Natural killer cell treated with Interleukin-12 subunit alpha and Interleukin-12 subunit beta and Interleukin-15 and Interleukin-18, amount 100 ng/mL, for 72 hours (primary cell): Measurements from ENCODE around the gene MYRIP. TPM values are rescaled to one million over a fixed set of nuclear protein-coding genes. Genes with fewer than 3 reads are reported as not detected.

Experiments used
- ATAC-seq, 2 donors: fragments of 150-1000 bp; cut with Tn5 transposase in 1 of 2; sonication (Bioruptor Pico), chemical (Tn5 transposase) in 1 of 2; 2 replicates each; pipeline ENCODE4 v1.10.0; 2021
- DNase-seq: peaks from one replicate; pipeline ENCODE4 v3.0.0; 2022; ENCODE audit warnings: low spot score
- H3K27ac Mint-ChIP-seq, 2 donors: 1 replicate in 1 of 2; 2 replicates in 1 of 2; pipeline ENCODE4 v1.8.0; 2022; ENCODE audit warnings: mixed read lengths in 2 of 2, mild to moderate bottlenecking in 1 of 2, moderate library complexity in 1 of 2
- H3K27me3 Mint-ChIP-seq, 2 donors: 1 replicate in 1 of 2; 2 replicates in 1 of 2; pipeline ENCODE4 v1.8.0; 2022; ENCODE audit warnings: mixed read lengths in 2 of 2
- H3K36me3 Mint-ChIP-seq: one replicate; pipeline ENCODE4 v1.8.0; 2022; ENCODE audit warnings: mixed read lengths
- H3K4me1 Mint-ChIP-seq, 2 donors: 1 replicate in 1 of 2; 2 replicates in 1 of 2; pipeline ENCODE4 v1.8.0; 2022; ENCODE audit warnings: low read depth in 2 of 2, mixed read lengths in 2 of 2, mild to moderate bottlenecking in 1 of 2
- H3K4me3 Mint-ChIP-seq: one replicate; pipeline ENCODE4 v1.8.0; 2022; ENCODE audit warnings: mixed read lengths
- H3K9me3 Mint-ChIP-seq: 2 replicates; pipeline ENCODE4 v1.8.0; 2022; ENCODE audit warnings: mixed read lengths
- total RNA-seq, 2 donors: library from RNA; stranded (reverse); gene quantifications; one replicate each; pipeline ENCODE4 v1.2.3, GENCODE V29; 2022

The MYRIP gene
- total RNA-seq, 2 donors from 2014 or later: not detected

DNA sequence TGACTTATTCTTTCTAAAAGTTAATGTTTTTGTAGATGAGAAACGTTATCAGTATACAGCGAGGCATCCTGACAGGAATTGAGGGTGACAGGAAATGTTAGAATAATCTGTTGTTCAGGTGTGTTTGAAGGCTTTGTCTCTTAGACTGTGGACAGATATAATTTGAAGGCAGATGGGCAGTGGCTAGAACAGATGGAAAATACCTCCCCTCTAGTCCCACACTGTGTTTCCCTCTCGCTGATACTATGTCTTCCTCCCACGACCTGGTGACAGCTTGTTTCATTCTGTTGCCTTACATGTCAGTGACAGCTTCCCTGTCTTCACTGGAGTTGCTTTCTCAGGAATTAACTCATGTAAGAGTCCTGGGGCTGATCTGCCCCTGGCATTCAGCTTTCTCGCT lies 125.3 kb downstream of the MYRIP start:
- no peak for ATAC-seq
- H3K4me3 Mint-ChIP-seq: no peak overlapping the region
- DNase-seq: no peak
- H3K9me3 Mint-ChIP-seq: no peaks in the 10 kb centered on the region
- no peaks in the 10 kb centered on the region for H3K27me3 Mint-ChIP-seq
- no peaks in the 10 kb centered on the region for H3K4me1 Mint-ChIP-seq
- H3K27ac Mint-ChIP-seq: no peak overlapping the region
- no peaks in the 10 kb centered on the region for H3K36me3 Mint-ChIP-seq

DNA sequence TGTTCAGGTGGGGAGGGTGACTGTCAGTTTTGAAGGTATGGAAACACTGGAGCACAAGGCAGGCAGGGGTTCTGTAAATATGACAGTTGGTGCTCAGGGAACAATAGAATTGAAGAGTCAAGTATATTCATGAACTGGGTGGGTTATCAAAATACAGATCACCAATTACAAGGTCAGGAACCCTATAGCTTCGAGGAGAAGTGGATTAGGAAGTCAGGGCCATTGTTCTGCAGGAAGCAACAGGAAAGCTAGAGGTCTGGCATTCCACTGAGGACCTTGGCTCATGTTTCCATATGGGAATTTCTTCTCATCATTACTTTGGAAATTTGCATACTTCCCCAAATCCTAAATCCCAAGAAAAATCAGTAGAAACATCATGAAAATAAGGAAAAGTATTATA lies 125.9 kb downstream of the MYRIP start:
- DNase-seq (no peak), ATAC-seq (no peak)
- Mint-ChIP-seq H3K4me3 (no peak overlapping the region), H3K4me1 (no peaks in the 10 kb centered on the region), H3K36me3 (no peaks in the 10 kb centered on the region), H3K27ac (no peak overlapping the region), H3K9me3 (no peaks in the 10 kb centered on the region), H3K27me3 (no peaks in the 10 kb centered on the region)

DNA sequence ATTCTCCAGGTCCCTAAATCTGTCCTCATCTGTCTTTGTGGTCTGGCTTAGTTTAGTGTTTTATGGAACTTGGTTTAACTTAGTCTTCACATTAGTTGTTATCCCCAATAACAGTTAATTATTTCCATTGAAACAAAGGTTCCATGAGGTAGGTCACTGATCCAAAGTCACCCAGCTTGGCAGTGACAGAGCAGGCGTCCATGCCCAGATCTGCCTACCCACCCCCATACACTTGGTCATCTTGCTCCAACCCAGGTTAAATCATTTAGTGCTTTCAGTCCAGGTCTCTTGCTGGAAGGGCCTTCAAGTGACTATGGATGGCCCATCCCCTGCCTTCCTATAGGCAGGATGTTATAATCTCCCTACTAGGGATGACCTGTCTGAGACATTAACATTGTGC lies 127.4 kb downstream of the MYRIP start:
- no peaks in the 10 kb centered on the region for H3K4me1 Mint-ChIP-seq
- no peak overlapping the region for H3K27ac Mint-ChIP-seq
- no peak overlapping the region for H3K4me3 Mint-ChIP-seq
- ATAC-seq (no peak), DNase-seq (no peak)
- no peaks in the 10 kb centered on the region for H3K36me3 Mint-ChIP-seq
- H3K9me3 Mint-ChIP-seq: no peaks in the 10 kb centered on the region
- no peaks in the 10 kb centered on the region for H3K27me3 Mint-ChIP-seq

DNA sequence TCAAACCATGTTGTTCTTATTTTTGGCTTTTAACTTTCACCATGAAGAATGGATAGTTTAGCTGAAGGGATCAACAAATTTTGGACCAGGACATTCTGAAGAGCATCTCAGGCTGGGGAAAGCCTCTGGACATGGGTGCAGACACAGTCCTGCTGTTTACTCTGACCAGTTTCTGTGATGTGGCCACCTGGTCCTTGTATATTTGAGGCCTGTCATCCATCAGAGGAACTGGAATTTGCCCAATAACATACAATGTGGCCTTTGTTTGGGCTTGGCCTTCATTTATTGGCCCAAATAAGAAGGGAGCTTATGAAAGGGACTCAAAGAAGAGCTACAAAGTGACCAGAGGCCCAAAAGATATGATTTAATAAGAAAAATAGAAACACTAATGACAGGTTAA lies 127.9 kb downstream of the MYRIP start:
- H3K9me3 Mint-ChIP-seq: no peaks in the 10 kb centered on the region
- ATAC-seq: no peak
- H3K27ac Mint-ChIP-seq: no peak overlapping the region

DNA sequence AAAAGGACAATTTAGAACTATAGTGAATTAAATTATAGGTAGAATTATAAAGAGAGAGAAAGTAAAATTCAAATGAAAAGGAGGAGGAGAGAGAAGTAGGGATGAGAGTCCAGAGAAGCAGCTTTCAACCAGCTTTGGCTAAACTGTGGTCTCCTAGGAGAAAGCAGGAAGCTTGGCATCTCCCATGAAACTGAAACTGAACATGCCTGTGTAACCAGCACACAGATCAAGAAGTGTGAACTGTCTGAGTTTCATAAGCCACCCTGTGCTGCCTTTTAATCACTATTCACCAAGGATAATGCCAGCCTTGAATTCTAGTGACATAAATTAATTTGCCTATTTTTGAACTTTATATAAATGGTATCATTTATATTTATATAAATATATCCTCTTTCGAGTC lies 128.5 kb downstream of the MYRIP start:
- no peak for DNase-seq
- no peak for ATAC-seq
- H3K4me3 Mint-ChIP-seq: no peak overlapping the region
- no peaks in the 10 kb centered on the region for H3K27me3 Mint-ChIP-seq
- no peaks in the 10 kb centered on the region for H3K9me3 Mint-ChIP-seq
- H3K27ac Mint-ChIP-seq: no peak overlapping the region
- no peaks in the 10 kb centered on the region for H3K36me3 Mint-ChIP-seq
- no peaks in the 10 kb centered on the region for H3K4me1 Mint-ChIP-seq

More for the DNA sequence above, 127.9 kb downstream of the MYRIP start:
- no peaks in the 10 kb centered on the region for H3K4me1 Mint-ChIP-seq
- H3K27me3 Mint-ChIP-seq: no peaks in the 10 kb centered on the region
- H3K4me3 Mint-ChIP-seq: no peak overlapping the region
- no peak for DNase-seq
- H3K36me3 Mint-ChIP-seq: no peaks in the 10 kb centered on the region

DNA sequence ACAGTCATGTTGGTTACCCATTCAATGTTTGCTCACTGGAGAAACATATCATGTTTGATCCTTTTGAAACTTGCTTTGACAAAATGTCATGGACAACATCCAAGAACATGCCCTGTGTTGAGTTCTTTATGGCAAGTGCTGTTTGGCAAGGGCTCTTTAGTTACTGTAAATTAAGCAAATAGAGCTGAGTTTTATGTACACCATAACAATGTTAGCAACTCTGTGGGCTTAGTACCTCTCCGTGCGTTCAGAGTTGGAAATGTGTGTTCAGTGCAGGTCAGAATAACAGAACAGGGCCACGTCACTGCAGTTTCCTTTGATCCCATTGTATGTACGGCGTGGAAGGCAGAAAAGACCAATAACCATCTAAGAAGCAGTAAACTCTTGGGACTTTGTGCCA lies 132.5 kb downstream of the MYRIP start:
- DNase-seq (no peak), ATAC-seq (no peak)
- H3K27ac Mint-ChIP-seq: no peak overlapping the region
- H3K36me3 Mint-ChIP-seq: no peaks in the 10 kb centered on the region
- peaks cover 3 to 20% of the 10 kb centered on the region in 2 donors for H3K27me3 Mint-ChIP-seq
- no peaks in the 10 kb centered on the region for H3K9me3 Mint-ChIP-seq
- H3K4me1 Mint-ChIP-seq: no peaks in the 10 kb centered on the region
- no peak overlapping the region for H3K4me3 Mint-ChIP-seq

DNA sequence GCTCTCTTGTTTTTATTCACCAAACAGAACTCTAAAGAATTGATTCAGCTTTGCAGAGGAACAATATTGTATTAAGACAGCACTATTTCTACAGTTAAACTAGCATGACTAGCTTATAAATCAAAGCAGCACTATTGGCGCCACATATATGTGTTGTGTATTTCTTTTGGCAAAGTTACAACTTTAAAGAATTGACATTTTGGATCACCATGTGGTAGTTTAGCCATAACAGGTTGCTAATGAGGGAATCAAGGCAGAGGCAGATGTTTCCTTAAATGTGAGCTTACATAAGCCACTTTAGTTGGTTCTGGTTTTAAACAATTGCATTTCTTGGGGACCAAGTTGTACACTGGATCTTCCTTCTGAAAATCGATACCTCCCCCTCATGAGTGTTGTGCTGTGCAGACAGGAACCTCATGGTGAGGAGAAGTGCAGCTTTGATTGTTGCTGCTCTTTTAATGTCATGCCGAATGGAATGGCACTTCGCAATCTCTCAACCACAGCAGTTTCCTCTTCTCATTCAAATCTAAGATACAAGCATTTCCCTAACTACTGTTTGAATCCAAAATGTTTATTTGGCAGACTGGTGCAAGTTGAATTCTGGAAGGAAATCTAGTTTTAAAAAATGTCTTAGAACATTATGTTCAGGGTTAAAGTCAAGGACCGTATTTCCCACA lies 151.2 kb downstream of the MYRIP start:
- H3K36me3 Mint-ChIP-seq: peaks cover 5% of the 10 kb centered on the region
- DNase-seq: no peak
- peaks cover 7% of the 10 kb centered on the region for H3K9me3 Mint-ChIP-seq
- no peak overlapping the region for H3K27ac Mint-ChIP-seq
- H3K4me1 Mint-ChIP-seq: no peaks in the 10 kb centered on the region
- H3K4me3 Mint-ChIP-seq: no peak overlapping the region
- peaks cover 7 to 8% of the 10 kb centered on the region in 2 donors for H3K27me3 Mint-ChIP-seq
- no peak for ATAC-seq

DNA sequence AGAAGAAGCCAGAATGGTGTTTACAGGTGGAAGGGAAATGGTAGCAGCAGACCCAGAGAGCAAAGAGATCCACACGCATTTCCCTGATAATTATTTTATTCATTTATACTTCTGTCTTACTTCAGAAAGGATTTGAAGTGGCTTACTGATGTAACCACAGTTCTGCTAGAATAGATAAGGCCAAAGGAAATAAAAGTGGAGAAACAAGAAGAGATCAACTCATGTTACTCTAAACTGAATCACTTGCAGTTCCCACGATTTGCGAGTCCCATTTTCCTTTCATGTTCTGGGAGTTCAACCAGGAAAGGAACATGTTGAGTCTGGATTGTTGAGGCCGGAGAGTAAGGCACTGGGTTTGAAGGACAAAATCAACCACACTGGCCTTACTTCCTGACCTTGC lies 151.8 kb downstream of the MYRIP start:
- Mint-ChIP-seq H3K27me3 (peaks cover 4 to 5% of the 10 kb centered on the region in 2 donors), H3K4me3 (no peak overlapping the region), H3K27ac (no peak overlapping the region), H3K4me1 (no peaks in the 10 kb centered on the region), H3K36me3 (peaks cover 4% of the 10 kb centered on the region), H3K9me3 (peaks cover 4% of the 10 kb centered on the region)
- ATAC-seq (no peak), DNase-seq (no peak)

DNA sequence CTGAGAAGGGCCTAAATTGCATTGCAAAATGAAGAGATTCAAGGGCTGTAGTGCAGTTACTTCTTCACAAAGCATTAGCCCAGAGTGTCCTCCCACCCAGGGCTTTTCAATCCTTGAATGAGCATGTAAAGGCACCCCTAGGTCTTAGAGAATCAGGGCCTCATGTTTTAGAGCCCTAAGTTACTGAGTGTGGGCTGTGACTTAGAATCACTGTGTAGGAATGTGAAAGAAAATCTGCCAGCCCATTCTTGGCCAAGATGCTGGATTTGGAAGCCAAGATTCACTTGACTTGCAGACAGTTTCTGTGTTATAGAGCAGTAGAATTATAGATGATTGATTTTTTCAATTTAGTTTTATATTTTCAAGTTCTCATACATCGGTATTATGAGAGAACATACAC lies 153.2 kb downstream of the MYRIP start:
- Mint-ChIP-seq H3K4me3 (no peak overlapping the region), H3K9me3 (no peaks in the 10 kb centered on the region), H3K27ac (no peak overlapping the region), H3K36me3 (no peaks in the 10 kb centered on the region), H3K27me3 (peaks cover 0 to 2% of the 10 kb centered on the region in 2 donors), H3K4me1 (no peaks in the 10 kb centered on the region)
- ATAC-seq: no peak
- DNase-seq: no peak

DNA sequence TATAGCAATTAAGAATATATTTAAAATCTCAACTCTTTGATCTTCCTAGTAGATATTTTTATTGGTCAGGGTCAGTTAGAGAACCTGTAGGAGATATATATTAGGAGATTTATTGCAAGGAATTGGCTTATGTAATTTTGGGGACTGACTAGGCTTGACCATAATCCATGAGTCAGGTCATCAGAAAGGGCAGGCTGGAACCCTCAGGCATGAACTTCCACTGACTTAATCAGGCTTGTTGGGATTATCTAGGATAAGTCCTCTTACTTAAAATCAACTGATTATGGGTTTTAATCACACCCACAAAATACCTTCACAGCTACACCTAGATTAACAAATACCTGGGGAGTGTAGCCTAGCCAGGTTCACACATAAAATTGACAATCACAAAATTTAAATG lies 156.1 kb downstream of the MYRIP start:
- DNase-seq (no peak), ATAC-seq (no peak)
- H3K27me3 Mint-ChIP-seq: peaks cover 2% of the 10 kb centered on the region in 2 donors

DNA sequence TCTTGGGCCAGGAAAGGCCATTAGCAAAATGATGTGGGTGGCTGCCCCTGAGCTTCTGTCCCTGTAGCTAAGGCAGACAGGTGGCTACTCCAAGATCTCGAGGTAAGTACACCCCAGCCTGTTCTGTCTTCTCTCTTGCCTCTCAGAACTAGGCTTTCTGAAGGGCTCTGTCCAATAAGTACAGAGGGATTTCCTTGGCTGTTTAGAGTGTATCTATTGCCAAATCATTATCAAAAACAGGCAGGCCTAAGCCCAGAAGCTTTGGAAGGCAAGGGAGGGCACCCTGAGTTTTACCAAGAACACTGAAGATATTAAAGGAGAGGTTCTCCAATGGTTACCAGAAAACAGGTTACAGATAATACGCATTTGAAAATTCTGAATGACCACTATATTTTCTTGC lies 156.6 kb downstream of the MYRIP start:
- ATAC-seq (no peak), DNase-seq (no peak)
- Mint-ChIP-seq H3K4me1 (no peaks in the 10 kb centered on the region), H3K36me3 (no peaks in the 10 kb centered on the region), H3K27me3 (peaks cover under 1 to 7% of the 10 kb centered on the region in 2 donors), H3K9me3 (no peaks in the 10 kb centered on the region), H3K27ac (no peak overlapping the region), H3K4me3 (no peak overlapping the region)

More for the DNA sequence above, 156.1 kb downstream of the MYRIP start:
- H3K4me1 Mint-ChIP-seq: no peaks in the 10 kb centered on the region
- H3K27ac Mint-ChIP-seq: no peak overlapping the region
- no peak overlapping the region for H3K4me3 Mint-ChIP-seq
- H3K36me3 Mint-ChIP-seq: no peaks in the 10 kb centered on the region
- H3K9me3 Mint-ChIP-seq: no peaks in the 10 kb centered on the region

DNA sequence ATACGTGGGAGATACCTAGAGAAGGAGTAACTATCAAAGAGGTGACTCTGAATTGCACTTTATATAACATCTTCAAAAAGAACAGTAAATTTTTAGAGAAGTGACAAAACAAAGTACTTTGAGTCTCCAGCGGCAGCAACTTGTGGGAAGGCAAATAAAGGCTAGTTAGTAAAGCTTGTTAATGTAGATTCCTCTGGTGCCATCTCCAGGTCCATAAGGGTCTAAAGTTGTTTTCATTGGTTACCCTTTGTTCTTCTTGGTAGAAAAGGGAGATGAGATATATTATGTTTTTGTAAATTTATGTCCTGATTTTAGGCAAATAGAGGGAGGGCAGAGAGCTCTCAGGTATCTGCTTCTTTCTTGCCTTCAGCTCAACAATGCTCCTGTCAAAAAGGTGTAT lies 161.6 kb downstream of the MYRIP start:
- Mint-ChIP-seq H3K9me3 (peaks cover 5% of the 10 kb centered on the region), H3K27me3 (peaks cover 0 to 8% of the 10 kb centered on the region in 2 donors), H3K4me1 (no peaks in the 10 kb centered on the region), H3K36me3 (no peaks in the 10 kb centered on the region), H3K27ac (no peak overlapping the region), H3K4me3 (no peak overlapping the region)
- ATAC-seq (no peak), DNase-seq (no peak)

DNA sequence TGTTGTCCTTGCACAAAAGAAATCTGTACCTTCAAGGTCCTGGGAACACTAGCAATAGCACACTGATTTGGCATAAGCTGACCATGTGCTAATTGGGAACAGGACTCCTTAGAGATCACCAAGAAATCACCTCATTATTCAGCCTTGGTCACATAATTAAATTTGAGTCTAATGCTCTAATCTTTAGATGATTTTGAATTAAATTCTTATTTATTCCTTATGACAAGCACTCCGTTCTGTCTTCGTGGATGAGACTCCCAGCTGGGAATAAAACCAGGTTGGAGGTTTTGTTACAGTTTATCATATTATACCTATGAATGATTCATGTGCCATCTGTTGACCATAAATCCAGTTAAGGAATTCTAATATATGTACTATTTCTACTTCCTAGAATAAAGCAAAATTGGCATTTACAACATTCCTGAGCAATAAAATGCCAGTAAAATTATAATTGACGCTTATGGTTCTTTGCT lies 162.2 kb downstream of the MYRIP start:
- Mint-ChIP-seq H3K27ac (no peak overlapping the region), H3K36me3 (no peaks in the 10 kb centered on the region), H3K4me1 (no peaks in the 10 kb centered on the region), H3K27me3 (peaks cover 0 to 8% of the 10 kb centered on the region in 2 donors), H3K9me3 (peaks cover 5% of the 10 kb centered on the region), H3K4me3 (no peak overlapping the region)
- DNase-seq: no peak
- ATAC-seq: no peak

DNA sequence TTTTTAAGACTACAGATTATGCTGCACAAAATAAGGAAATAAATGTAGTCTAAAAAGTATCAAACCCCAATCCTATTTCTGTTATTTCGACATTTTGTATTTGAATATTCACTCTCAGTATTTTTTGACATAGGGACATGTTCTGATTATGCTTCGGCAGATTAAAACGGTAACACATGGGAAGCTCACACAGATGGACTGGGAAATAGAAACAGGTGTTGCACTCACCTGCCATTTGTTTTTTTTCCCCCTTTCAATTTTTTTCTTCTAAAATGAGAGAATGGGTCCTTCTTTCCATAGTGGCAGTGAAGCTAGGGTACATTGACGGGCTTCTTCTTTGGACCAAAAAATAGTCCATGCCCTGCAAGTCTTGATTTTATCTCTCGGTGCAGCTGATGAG lies 163.1 kb downstream of the MYRIP start:
- H3K27ac Mint-ChIP-seq: no peak overlapping the region
- H3K4me1 Mint-ChIP-seq: no peaks in the 10 kb centered on the region
- H3K4me3 Mint-ChIP-seq: no peak overlapping the region
- peaks cover 0 to 8% of the 10 kb centered on the region in 2 donors for H3K27me3 Mint-ChIP-seq
- peaks cover 5% of the 10 kb centered on the region for H3K9me3 Mint-ChIP-seq
- ATAC-seq: no peak
- DNase-seq: no peak
- H3K36me3 Mint-ChIP-seq: no peaks in the 10 kb centered on the region
